Stimulated activated CD8-positive, alpha-beta memory T cell treated with anti-CD3 and anti-CD28 coated beads, Interleukin-7, amount 100 ng/mL, for 48 hours (primary cell): ENCODE data around the gene LBH.
A peak's percentile ranks its signal among the peaks of the same experiment; 100 is the strongest.

Experiments used
- DNase-seq, 2 donors: peaks; one replicate each; pipeline ENCODE4 v3.0.0-alpha.2; 2020; ENCODE audit warnings: low read depth in 1 of 2; ENCODE audit errors: extremely low read depth in 1 of 2

Gene LBH

GRCh38 chr2:30234180-30234971 lies 3.0 kb downstream of the LBH start:
- peak in 1 of 2 donors; percentile 73 for DNase-seq

GRCh38 chr2:30235008-30235655 lies 3.8 kb downstream of the LBH start:
- peak in 1 of 2 donors; percentile 74 for DNase-seq

- no peak for DNase-seq
These were observed 4.7 kb downstream of the LBH start for GRCh38 chr2:30235859-30236535.

GRCh38 chr2:30236591-30237238 lies 5.4 kb downstream of the LBH start:
- DNase-seq = no peak

GRCh38 chr2:30237239-30237965 lies 6.1 kb downstream of the LBH start:
- no peak for DNase-seq

- DNase-seq = no peak
These were observed 6.8 kb downstream of the LBH start for GRCh38 chr2:30237966-30238800.

GRCh38 chr2:30239308-30239985 lies 8.1 kb downstream of the LBH start:
- no peak for DNase-seq

- DNase-seq = no peak
These were observed 8.8 kb downstream of the LBH start for GRCh38 chr2:30239986-30240752.

GRCh38 chr2:30243231-30243630 lies 11.9 kb downstream of the LBH start:
- no peak for DNase-seq

- DNase-seq = no peak
These were observed 14.0 kb downstream of the LBH start for GRCh38 chr2:30245364-30245763.

- no peak for DNase-seq
These were observed 17.5 kb downstream of the LBH start for GRCh38 chr2:30248791-30249190.

GRCh38 chr2:30249354-30249753 lies 18.0 kb downstream of the LBH start:
- no peak for DNase-seq

GRCh38 chr2:30250421-30250820 lies 19.1 kb downstream of the LBH start:
- DNase-seq = no peak

GRCh38 chr2:30252723-30253701 lies 21.7 kb downstream of the LBH start:
- peak; percentile 53 to 80 for DNase-seq

- no peak for DNase-seq
These were observed 22.7 kb downstream of the LBH start for GRCh38 chr2:30253873-30254684.

GRCh38 chr2:30254685-30255001 lies 23.3 kb downstream of the LBH start:
- DNase-seq = no peak

GRCh38 chr2:30255026-30255425 lies 23.7 kb downstream of the LBH start:
- DNase-seq = no peak
